ENCODE data around the gene PDPK1. TPM values are rescaled to one million over a fixed set of nuclear protein-coding genes. Genes with fewer than 3 reads are reported as not detected.
A peak's percentile ranks its signal among the peaks of the same experiment; 100 is the strongest.
"Not testable (repeated sequence)": the region's sequence is repeated elsewhere in the genome, so short reads cannot be mapped to it uniquely, and the experiment has no call there.

Gene PDPK1
- total RNA-seq, 4 donors from 2014 or later = 39.6 to 96.9 (median 69.5) TPM

DNA sequence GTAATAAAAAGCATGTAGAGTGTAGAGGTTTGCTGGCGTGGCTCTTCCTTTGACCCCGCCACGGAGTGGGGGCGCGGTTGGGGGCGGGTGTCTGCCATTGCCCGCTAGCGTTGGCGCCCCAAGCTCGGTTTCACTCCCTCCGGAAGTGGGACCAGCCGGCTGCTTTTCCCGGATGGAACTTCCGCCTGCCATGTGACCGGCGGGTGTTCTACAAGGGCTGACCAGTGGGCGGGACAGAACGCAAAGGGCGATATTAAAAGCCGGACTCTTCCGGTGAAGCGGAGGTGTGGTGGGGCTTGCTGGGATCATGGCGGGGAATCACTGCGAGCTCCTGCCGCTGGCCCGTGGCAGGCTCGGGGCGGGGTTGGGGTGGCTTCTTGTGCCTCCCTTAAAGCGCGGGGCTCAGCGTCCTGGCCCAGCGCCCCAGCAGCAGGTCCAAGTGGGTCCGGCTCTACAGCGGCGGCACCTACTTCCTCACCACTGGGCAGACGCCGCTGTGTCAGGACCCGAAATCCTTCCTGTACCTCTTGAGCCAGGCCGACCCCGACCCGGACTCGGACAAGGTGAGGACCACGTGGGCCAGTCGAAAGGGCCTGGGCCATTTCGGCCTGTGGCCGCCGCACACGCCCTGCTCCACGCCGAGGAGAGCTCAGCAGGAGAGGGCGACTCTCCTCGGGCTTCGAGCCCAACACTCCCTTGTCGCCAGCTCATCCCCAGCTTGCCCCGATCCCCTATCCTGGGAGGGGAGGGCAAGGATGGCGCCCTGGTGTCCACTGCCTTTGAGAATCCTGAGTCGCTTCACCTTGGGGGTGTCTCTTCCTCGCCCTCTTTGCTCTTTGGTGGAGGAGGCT lies 65.6 kb downstream of the PDPK1 start:
- peak; percentile 95 to 97 (median 96) for TF ChIP-seq POLR2AphosphoS5 (IDR thresholded peaks at IDR 0.05)
- no peak for TF ChIP-seq EP300 (IDR thresholded peaks at IDR 0.05; ENCODE audit: low read depth)
- TF ChIP-seq POLR2A (IDR thresholded peaks at IDR 0.05) = peak; percentile 95
- TF ChIP-seq, protein P1, sequence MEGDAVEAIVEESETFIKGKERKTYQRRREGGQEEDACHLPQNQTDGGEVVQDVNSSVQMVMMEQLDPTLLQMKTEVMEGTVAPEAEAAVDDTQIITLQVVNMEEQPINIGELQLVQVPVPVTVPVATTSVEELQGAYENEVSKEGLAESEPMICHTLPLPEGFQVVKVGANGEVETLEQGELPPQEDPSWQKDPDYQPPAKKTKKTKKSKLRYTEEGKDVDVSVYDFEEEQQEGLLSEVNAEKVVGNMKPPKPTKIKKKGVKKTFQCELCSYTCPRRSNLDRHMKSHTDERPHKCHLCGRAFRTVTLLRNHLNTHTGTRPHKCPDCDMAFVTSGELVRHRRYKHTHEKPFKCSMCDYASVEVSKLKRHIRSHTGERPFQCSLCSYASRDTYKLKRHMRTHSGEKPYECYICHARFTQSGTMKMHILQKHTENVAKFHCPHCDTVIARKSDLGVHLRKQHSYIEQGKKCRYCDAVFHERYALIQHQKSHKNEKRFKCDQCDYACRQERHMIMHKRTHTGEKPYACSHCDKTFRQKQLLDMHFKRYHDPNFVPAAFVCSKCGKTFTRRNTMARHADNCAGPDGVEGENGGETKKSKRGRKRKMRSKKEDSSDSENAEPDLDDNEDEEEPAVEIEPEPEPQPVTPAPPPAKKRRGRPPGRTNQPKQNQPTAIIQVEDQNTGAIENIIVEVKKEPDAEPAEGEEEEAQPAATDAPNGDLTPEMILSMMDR (IDR thresholded peaks at IDR 0.05) = peak in 1 of 5 experiments; percentile 13
- WGBS, 2 donors (ENCODE audit: low coverage in 1 of 2) = 0 to 4% methylated on average over 5 to 56 of the region's 58 CpGs
- peak overlapping the region; percentile 58 to 99 (median 86) for H3K4me3 ChIP-seq
- in situ Hi-C loops (cut with MboI; ENCODE audit: low pct_ligation_motif_present in 1 of 4, low pct_unique_long_range_greater_than_20kb in 1 of 4, low sequenced_read_pairs in 3 of 4) = no loop called here
- peak; percentile 97 for DNase-seq
- no peaks in the 10 kb centered on the region for H3K27me3 ChIP-seq
- intact Hi-C loops (cut with DNase I; ENCODE audit: low total_unique reads) = no loop called here
- H3K36me3 ChIP-seq = peaks cover 0 to 5% (median 2%) of the 10 kb centered on the region in 4 donors
- H3K9me3 ChIP-seq = no peaks in the 10 kb centered on the region
- peak overlapping the region; percentile 81 to 91 (median 88) for H3K27ac ChIP-seq
- H3K4me1 ChIP-seq = peaks cover 0 to 26% (median 11%) of the 10 kb centered on the region in 4 donors

DNA sequence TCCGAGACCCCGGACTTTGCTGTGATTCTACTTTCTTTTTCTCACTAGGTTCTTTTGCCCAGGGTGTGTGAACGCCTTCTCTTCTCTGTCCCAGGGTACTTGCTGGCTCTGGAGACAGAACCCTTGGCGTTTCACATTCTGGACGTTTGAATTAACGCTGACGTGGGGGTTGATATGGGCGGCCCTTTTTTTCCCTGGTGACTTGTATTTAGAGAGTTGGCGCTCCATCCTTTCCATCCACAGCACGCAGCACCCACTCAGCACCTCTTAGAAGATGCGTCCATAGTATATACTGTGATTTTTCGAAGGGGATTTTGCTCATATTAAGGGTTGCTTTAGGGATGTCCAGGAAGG lies 66.2 kb downstream of the PDPK1 start:
- intact Hi-C loops (cut with DNase I; ENCODE audit: low total_unique reads); in situ Hi-C loops (cut with MboI; ENCODE audit: low pct_ligation_motif_present in 1 of 4, low pct_unique_long_range_greater_than_20kb in 1 of 4, low sequenced_read_pairs in 3 of 4); H3K27me3 ChIP-seq; H3K9me3 ChIP-seq; DNase-seq; H3K36me3 ChIP-seq: not testable (repeated sequence)
- H3K4me3 ChIP-seq = peak overlapping the region; percentile 58 to 99 (median 86)
- H3K27ac ChIP-seq = peak overlapping the region; percentile 81 to 91 (median 88)
- WGBS, 2 donors (ENCODE audit: low coverage in 1 of 2) = 0 to 1% methylated on average over 5 to 12 of the region's 12 CpGs
- peaks cover 0 to 26% (median 11%) of the 10 kb centered on the region in 4 donors for H3K4me1 ChIP-seq

DNA sequence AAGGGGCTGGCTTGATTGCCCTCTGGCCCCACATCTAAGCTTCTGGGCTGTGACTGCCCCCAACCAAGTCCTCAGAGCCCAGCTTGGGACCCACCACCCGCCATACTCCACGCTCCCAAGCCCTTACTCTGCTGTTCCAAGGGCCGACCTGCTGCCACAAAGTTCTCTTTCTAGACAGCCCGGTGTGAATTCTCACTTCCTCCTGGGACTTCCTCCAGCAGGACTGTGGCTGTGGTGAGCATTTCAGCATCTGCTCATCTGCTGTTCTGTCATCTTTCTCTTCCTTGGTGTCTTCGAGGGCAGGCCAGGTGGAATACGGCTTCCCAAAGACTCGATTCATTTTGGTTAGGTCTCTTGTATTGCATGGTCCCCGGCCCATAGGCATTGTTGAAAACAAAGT lies 69.0 kb downstream of the PDPK1 start:
- in situ Hi-C loops (cut with MboI; ENCODE audit: low pct_ligation_motif_present in 1 of 4, low pct_unique_long_range_greater_than_20kb in 1 of 4, low sequenced_read_pairs in 3 of 4); intact Hi-C loops (cut with DNase I; ENCODE audit: low total_unique reads): not testable (repeated sequence)

DNA sequence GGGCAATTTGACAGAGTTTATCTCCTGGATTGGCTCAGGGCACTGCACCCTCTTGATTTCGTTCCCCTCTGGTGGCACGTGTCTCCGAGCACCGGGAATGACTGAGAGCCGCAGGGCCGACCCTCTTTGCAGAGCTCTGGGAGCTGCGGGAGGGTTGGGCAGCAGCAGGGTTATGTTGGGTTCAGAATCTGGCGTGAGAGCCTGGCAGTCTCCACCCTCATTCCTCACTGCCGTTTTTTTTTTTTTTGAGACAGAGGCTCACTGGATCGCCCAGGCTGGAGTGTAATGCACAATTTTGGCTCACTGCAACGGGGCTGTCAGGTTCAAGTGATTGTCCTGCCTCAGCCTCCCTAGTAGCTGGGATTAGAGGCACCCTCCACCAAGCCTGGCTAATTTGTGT lies 71.5 kb downstream of the PDPK1 start:
- H3K27me3 ChIP-seq; in situ Hi-C loops (cut with MboI; ENCODE audit: low pct_ligation_motif_present in 1 of 4, low pct_unique_long_range_greater_than_20kb in 1 of 4, low sequenced_read_pairs in 3 of 4); DNase-seq; H3K27ac ChIP-seq; H3K4me3 ChIP-seq; H3K9me3 ChIP-seq; H3K36me3 ChIP-seq; intact Hi-C loops (cut with DNase I; ENCODE audit: low total_unique reads): not testable (repeated sequence)
- H3K4me1 ChIP-seq = peaks cover 0 to 15% (median 6%) of the 10 kb centered on the region in 4 donors
- 46% methylated on average over 5 of the region's 11 CpGs; no CpG with 5 or more reads in 1 of the 2 donors for WGBS, 2 donors (ENCODE audit: low coverage in 1 of 2)

More for the DNA sequence above, 69.0 kb downstream of the PDPK1 start:
- not testable (repeated sequence) for H3K27ac ChIP-seq, H3K4me3 ChIP-seq, H3K9me3 ChIP-seq, DNase-seq, H3K36me3 ChIP-seq, H3K27me3 ChIP-seq
- WGBS, 2 donors (ENCODE audit: low coverage in 1 of 2) = no CpG with 5 or more reads among the region's 8 CpGs
- H3K4me1 ChIP-seq = peaks cover 0 to 26% (median 11%) of the 10 kb centered on the region in 4 donors

DNA sequence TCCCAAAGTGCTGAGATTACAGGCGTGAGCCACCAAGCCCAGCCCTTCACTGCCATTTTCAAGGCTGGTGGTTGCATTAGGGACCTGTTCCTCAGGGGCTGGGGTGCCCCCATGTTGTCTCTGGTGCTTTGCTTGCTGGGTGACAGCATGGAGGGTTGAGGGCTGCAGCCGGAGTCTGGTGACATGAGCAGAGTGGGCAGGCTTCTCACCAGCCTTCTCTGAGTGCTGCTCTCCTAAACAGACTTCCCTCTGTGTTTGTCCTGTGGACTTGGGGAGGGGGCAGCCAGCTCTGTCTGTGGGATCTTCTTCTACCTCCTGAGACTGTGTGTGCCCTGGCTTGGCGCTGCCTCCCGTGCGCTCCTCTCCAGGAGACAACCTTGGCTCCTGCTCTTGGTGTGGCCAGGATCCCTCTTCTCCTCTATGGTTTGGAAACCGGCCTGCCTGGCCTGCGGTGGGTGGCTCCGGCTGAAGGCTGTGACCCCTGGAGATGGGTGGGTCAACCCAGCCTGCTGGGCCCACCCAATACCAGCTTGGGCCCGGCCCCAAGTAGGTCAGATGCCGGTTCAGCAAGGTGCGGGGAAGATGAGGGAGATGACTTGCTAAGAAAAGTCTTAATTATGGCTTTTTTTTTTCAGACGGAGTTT lies 72.1 kb downstream of the PDPK1 start:
- peaks cover 0 to 7% (median 0%) of the 10 kb centered on the region in 4 donors for H3K36me3 ChIP-seq
- intact Hi-C loops (cut with DNase I; ENCODE audit: low total_unique reads) (no loop called here), in situ Hi-C loops (cut with MboI; ENCODE audit: low pct_ligation_motif_present in 1 of 4, low pct_unique_long_range_greater_than_20kb in 1 of 4, low sequenced_read_pairs in 3 of 4) (no loop called here)
- DNase-seq = no peak
- no peaks in the 10 kb centered on the region for H3K9me3 ChIP-seq
- H3K27ac ChIP-seq = no peak overlapping the region
- H3K27me3 ChIP-seq = no peaks in the 10 kb centered on the region
- H3K4me1 ChIP-seq = peaks cover 0 to 13% (median 6%) of the 10 kb centered on the region in 4 donors
- no peak overlapping the region for H3K4me3 ChIP-seq
- no peak for TF ChIP-seq POLR2AphosphoS5 (IDR thresholded peaks at IDR 0.05)
- TF ChIP-seq, protein P1 (IDR thresholded peaks at IDR 0.05) = no peak
- no peak for TF ChIP-seq POLR2A (IDR thresholded peaks at IDR 0.05)
- no peak for TF ChIP-seq EP300 (IDR thresholded peaks at IDR 0.05; ENCODE audit: low read depth)
- 95% methylated on average over 11 of the region's 12 CpGs; no CpG with 5 or more reads in 1 of the 2 donors for WGBS, 2 donors (ENCODE audit: low coverage in 1 of 2)
